NCI-H146 (cell line): ENCODE data around the gene GSTT4.
"Not testable (repeated sequence)": the region's sequence is repeated elsewhere in the genome, so short reads cannot be mapped to it uniquely, and the experiment has no call there.

Experiments
- DNase-seq: peaks from one replicate; lab custom pipeline; 2025; lab: John Stamatoyannopoulos, UW

The GSTT4 gene

DNA sequence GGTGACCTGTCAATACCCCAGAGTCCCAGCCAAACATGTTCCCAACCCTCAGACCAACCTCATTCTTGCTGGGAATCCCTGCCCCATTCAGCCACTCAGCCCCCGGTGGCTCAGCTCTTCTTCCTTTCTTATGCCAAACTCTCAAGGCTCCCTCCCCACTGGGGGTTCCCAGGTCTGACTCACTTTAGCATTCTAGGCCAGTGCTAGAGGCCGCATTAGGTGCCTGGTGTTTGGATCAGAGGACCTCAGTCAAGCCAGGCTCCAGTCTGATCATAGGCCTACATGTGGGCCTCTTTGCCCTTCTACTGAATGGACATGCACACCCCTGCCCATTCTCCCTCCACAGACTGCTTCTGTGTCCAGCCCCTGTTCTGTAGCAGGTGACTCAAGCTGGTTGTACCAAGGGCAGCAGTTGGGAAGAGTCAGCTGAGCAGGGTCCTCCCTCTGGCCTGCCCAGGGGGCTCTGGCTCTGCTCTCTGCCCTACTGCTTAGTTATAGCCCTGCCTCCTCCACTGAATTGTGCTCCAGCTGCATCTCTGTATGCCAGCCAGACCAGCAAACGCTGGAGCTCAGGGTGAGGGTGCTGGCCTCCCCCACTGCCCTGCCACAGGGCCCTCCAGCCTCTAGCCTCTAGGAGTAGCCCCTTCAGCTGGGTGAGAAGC, 15.5 kb downstream of the GSTT4 start:
- not testable (repeated sequence) for DNase-seq

DNA sequence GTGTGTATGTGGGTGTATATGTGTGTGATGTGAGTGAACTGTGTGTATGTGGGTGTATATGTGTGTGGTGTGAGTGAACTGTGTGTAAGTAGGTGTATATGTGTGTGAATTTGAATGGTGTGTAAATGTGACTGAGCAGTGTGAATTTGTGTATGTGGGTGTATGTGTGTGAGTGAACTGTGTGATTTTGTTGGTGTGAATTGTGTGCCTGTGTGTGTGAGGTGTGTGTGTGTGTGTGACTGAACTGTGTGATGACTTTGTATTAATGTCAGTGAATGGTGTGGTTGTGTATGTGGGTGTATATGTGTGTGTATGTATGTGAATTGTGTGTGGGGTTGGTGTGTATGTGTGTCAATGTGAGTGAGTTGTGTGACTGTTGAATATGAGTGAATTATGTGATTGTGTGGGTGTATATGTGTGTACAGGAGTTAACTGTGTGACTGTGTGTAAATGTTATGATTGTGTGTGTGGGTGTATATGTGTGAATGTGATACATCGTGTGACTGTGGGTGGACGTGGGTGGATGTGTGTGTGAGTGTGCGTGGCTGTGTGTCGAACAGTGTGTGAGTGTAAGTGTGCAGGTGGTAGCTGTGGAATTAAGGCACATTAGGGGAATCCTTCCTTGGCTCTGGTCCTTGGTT, 18.6 kb downstream of the GSTT4 start:
- DNase-seq, result not testable (repeated sequence)

- DNase-seq, result not testable (repeated sequence)
These were observed 19.2 kb downstream of the GSTT4 start for GRCh38 chr22:23986089-23986488.

GRCh38 chr22:23984430-23984829, 20.8 kb downstream of the GSTT4 start:
- peak; percentile 15 for DNase-seq

- not testable (repeated sequence) for DNase-seq
These were observed 24.7 kb downstream of the GSTT4 start for GRCh38 chr22:23980567-23980966.

GRCh38 chr22:23979557-23980240, 25.6 kb downstream of the GSTT4 start, which contains the start of gene GSTT2:
TSS of gene GSTT2 (plus strand) at chr22:23980134.
- DNase-seq, result not testable (repeated sequence)

DNA sequence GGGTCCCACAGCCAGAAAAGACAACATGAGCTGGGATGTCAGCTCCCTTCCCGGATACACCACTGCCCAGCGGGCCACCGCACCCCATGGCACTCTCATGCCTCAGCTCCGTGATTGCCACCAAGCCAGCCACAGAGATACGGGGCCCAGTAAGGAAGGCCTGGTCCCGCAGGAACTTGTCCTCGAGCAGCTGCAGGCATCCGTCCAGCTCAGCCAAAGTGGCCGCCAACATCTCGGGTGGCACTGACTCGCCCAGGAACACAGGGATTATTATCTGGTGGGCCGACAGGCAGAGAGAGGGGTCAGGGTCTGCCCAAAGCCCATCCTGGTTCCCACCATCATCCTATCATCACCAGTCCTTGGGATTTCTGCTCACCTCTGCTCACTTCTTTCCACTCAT, 27.9 kb downstream of the GSTT4 start:
- DNase-seq, result not testable (repeated sequence)

DNA sequence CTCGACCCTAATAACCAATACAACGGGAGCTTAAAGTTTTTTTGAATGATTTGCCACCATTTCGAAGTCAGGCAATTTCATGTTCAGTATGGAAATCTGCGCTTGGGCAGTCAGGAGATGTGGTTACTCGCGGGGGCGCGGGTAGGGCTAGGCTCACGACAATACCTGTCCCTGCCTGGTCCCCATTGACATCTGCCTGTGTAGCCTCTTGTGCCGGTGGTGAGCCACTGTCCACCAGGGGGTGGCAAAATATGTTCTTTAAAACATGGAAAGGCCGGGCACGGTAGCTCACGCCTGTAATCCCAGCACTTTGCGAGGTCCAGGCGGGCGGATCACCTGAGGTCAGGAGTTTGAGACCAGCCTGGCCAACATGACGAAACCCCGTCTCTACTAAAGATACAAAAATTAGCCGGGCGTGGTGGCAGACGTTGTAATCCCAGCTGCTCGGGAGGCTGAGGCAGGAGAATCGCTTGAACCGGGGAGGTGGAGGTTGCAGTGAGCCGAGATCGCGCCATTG, 30.4 kb downstream of the GSTT4 start:
- not testable (repeated sequence) for DNase-seq

- DNase-seq, result not testable (repeated sequence)
These were observed 30.9 kb downstream of the GSTT4 start, which contains the start of gene DDT for GRCh38 chr22:23974345-23974744. TSS of gene DDT (minus strand) at chr22:23974441. CDS start at chr22:23974414, 27 bp downstream.

DNA sequence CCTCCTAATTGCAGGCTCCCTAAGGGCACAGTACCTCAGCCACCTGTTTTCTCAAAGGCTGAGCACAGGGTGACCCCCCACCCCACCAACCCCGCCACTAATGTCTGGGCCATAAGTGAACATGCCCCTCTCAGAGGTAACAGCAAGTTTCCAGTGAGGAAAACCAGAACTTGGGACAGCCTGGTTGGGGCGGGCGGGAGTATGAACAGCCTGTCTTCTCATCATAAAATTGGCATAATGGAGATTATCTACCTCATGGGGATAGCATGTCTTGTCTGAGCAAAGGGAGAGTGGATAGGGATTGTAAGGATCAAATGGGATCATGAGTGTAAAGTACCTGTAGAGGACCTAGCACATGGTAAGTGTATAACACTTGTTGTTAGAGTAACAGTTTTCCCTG, 33.3 kb downstream of the GSTT4 start:
- DNase-seq, result not testable (repeated sequence)

GRCh38 chr22:23970816-23971486, 34.3 kb downstream of the GSTT4 start:
- DNase-seq, result no peak

GRCh38 chr22:23970201-23970641, 35.0 kb downstream of the GSTT4 start:
- DNase-seq, result no peak

- DNase-seq, result no peak
These were observed 36.2 kb downstream of the GSTT4 start for GRCh38 chr22:23969071-23969470.

DNA sequence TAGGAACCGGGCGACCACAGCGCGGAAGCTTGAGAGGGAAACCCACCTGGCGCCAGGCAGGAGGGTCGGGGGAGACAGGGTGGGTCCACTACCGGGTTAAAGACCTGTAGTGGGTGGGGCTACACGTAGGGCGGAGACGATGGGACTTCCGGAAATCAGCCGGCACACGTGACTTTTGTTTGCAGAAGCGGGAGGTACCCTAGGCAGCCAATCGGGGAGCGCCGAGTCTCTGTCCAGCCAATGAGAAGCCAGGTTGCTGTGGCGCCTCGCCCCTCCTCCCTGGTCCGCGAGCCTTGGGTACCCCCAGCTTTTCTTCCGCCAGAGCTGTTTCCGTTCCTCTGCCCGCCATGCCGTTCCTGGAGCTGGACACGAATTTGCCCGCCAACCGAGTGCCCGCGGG, 38.7 kb downstream of the GSTT4 start, which contains the start of gene DDTL:
Gene DDTL (plus strand): TSS at position 321 of the 400 bp plus-strand sequence. CDS start 27 bp downstream, at position 348.
- DNase-seq, result not testable (repeated sequence)

GRCh38 chr22:23966094-23966493, 39.2 kb downstream of the GSTT4 start:
- not testable (repeated sequence) for DNase-seq

DNA sequence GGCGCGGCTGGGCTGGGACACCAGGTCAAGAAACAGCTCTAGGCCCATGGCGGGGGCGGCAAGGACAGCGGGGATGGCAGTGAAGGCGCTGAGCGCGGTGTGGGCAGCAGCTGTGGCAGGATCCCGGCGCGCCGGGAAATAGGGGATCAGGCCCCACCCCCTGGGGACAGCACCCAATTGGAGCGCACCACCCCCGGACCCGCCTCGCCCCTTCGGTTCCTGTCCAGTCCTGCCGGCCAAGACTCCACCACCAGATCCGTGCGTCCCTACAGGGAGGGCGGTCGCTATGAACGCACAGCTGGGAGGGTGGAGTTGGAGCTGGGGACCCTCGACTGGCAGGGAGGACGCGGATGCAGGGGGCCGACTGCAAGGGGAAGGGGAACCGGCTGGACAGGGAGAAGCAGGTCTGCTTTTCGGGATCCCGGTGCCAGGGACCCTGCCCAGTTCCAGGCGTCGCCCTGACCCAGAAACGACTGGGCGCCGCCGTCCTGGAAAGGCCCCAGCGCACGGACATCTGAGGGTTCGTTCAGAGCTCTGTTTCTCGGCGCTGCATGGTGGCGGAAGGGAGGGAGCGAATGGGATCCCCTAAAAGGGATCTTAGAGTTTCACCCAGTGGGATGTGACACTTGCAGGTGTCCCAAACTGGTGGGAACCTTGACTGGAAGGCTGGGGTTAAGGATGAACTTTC, 44.0 kb downstream of the GSTT4 start, which contains the start of gene GSTT2B:
Gene GSTT2B (minus strand): TSS at position 112 of the 688 bp plus-strand sequence. CDS start 64 bp downstream, at position 48.
- not testable (repeated sequence) for DNase-seq

DNA sequence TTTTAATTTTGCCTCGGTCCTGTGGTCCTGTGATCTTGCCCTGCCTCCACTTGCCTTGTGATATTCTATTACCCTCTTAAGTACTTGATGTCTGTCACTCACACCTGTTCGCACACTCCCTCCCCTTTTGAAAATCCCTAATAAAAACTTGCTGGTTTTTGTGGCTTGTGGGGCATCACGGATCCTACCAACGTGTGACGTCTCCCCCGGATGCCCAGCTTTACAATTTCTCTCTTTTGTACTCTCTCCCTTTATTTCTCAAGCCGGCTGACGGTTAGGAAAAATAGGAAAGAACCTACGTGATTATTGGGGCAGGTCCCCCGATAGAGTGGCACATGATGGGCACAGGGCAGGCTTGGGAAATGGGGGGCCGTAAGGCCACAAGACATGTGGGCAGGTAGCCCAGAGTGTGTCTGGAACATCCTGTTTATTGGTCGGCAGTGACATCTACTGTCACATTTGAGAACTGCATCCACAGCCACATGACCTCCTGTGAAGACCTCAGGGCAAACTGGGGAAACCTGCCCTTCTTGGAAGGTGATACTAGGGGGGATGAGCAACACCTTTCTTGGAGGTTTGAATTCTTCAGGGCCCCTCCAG, 48.9 kb downstream of the GSTT4 start:
- DNase-seq, result peak; percentile 6

DNA sequence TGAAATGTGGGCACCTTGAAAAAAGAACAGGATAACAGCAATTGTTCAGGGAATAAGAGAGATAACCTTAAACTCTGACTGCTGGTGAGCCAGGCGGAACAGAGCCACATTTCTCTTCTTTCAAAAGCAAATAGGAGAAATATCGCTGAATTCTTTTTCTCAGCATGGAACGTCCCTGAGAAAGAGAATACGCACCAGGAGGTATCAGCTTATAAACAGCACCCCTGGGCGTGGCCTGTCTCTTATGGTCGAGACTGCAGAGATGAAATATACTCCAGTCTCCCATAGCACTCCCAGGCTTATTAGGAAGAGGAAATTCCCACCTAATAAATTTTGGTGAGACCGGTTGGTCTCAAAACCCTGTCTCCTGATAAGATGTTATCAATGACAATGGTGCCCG, 49.4 kb downstream of the GSTT4 start:
- DNase-seq, result not testable (repeated sequence)

GRCh38 chr22:23954991-23955305, 50.3 kb downstream of the GSTT4 start:
- not testable (repeated sequence) for DNase-seq

DNA sequence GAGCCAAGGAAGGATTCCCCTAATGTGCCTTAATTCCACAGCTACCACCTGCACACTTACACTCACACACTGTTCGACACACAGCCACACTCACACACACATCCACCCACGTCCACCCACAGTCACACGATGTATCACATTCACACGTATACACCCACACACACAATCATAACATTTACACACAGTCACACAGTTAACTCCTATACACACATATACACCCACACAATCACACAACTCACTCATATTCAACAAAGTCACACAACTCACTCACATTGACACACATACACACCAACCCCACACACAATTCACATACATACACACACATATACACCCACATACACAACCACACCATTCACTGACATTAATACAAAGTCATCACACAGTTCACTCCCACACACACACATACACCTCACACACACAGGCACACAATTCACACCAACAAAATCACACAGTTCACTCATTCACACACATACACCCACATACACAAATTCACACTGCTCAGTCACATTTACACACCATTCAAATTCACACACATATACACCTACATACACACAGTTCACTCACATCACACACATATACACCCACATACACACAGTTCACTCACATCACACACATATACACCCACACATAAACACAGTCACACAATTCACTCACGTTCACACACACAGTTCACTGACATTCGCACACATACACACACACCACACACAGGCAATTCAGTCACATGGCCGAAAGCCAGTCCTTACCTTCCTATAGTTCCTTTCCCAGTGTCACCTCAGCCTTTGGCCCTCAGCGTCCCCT, 50.9 kb downstream of the GSTT4 start:
- DNase-seq, result not testable (repeated sequence)
